GM19099 (cell line): ENCODE data around the gene HOXD11.

Experiments used
- POLR2A ChIP-seq: IDR thresholded peaks from 3 replicates; pipeline ENCODE4 v1.6.1; 2011; ENCODE audit warnings: low read depth; ENCODE audit not compliant: insufficient read length; ENCODE audit errors: extremely low read depth

Gene HOXD11

DNA sequence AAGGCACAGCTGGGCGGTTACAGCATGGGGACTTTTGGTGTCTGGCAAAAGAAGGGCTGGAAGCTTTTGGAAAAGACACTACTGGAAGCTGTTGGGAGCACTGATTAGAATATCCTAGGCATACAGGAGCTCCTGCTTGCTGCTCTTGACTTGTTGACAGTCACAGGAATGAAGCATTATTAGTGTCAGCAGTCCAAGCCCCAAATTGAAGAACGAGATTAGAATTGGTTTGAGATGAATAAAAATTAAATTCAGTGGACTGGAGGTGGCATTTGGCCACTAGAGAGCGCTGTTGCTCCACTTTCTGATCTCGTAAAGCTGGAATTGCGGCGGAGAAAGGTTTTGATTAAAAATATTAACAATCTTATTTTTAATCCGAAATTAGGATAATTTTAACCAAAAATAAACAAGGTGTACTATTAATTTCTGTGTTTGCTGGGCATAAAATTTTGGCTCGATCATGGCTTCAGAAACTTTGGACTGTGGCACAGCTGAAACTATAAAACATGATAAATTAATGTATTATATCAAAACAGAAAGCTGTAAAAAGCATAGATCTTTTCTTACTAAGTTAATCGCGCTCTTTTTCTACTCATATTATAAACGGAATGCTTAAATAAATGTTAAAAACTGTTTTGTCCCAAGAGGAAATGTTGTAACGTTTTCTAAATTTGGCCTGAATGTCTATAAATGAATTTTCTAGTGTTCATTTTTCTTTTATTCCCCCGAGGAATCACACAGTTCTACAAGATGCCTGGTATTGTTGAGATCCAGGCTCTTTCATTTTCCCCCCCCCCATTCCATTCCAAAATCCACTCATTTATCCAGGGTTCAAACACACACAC is 20.1 kb downstream of the HOXD11 start:
- TF ChIP-seq POLR2A: no peak

GRCh38 chr2:176127774-176128072 is 20.6 kb downstream of the HOXD11 start:
- no peak for TF ChIP-seq POLR2A

DNA sequence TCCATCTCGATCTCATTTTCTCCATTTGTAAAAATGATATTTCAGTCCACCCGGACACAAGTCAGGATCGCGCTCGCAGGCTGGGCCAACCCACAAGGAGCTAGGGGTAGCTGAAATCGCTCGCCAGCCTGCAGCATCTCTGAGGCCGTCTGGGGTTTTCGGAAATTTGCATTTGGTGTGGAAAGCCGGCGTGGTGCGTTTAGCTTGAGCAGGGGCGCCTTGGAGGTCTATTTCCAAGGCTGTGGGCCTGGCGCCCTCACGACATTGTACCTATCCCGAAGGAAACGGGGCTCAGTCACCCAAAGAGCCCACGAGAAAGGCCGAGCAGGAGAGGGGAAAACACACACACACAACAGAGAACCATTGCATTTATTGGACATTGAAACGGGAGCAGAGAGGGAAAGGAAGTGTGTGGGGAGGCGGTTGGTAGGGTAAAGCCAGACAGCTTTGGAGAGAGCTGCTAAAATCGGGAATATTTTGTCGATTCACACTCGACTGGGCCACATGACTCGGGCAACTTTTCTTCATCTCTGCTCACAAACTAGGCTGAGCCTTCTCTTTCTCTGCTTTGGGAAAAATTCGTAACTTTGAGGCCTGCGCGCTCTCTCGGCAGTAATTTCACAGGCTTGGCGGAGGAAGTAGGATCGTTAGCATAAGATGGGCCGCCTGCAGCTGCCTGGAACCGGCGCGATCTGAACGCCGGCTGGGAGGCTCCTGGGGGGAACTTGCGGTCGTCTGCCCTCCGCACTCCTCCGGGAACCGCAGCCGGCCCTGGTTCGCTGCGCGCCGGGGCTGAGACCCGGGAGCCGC is 21.3 kb downstream of the HOXD11 start:
- TF ChIP-seq POLR2A: no peak

- no peak for TF ChIP-seq POLR2A
Observed at GRCh38 chr2:176128982-176129796, 22.1 kb downstream of the HOXD11 start, which contains the start of gene HOXD8. HOXD8 (plus strand) TSS chr2:176129705; CDS start chr2:176130367, 662 bp downstream.

DNA sequence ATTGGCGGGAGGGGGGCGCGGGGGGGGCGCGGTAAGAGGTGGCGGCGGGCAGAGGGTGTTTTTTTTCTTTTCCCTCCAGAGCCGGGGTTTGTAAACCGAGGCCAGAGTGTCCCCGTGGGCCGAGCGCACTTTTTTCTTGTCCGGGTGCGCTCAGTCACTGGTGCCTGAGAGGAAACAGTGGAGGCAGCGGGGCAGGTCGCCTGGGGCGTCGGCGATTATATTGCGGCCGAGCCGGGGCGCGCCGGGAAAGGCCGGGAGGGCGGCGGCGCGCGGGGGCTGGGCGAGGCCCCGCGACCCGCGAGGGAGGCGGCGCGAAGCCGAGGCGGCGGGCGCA is 22.7 kb downstream of the HOXD11 start:
- no peak for TF ChIP-seq POLR2A

- TF ChIP-seq POLR2A: no peak
Observed at GRCh38 chr2:176130147-176130956, 23.3 kb downstream of the HOXD11 start.

GRCh38 chr2:176130957-176131847 is 24.1 kb downstream of the HOXD11 start:
- TF ChIP-seq POLR2A: no peak

DNA sequence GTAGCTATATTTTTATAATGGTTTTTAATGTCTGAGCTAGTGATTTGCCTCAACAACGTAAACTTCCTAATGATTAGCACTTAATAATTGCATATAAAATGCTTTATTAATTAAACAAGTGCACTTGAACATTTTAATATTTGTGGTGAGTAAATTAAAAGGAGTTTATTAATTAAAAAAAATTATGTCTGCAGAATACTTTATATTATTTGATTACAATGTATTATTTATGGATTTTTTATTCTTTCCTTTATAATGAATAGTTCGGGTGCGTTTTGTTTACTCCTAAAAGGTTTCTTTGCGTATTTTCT is 24.7 kb downstream of the HOXD11 start:
- no peak for TF ChIP-seq POLR2A

DNA sequence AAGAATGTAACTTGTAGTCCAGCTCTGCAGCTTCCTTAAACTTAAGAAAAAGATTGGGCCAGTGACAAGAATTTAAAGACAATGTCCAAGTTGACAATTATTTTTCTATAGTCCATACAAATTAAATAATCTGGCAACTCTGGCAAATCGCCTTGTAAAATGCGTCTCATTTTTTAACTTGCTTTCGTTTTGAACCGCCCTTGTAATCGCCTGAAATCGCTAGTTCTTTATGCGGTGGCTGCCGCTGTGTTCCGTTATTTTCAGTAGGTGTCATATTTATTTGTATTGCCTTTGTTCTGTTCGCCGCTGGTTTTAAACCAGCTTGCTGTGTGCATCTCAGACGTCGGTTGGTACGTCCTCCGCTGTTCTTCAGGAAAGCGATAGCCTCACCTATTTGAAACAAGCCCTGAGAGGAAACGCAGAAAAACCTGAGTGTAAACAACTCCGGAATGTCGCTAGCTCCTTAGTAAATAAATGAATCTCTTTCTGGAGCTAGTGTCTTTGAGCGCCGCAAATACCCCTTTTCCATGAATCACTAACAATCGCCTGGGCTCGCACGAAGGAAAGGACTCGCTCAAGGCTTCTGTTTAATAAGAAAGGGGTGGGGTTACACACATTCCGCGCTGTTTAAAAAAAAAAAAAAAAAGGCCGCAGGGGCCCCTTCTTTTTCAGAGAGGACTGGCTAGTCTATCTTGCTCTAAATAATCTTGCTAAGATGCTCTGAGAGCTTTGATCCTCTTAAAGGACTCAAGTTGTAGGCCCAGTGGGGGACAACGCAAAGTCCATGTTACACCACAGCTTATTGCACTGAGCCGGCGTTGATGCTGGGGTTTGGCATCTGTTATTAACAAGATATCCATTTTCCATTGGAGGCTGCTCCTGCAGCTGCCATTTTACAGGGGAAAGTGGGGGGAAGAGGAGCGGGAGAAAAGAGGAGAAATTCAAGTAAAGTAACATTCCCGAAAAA is 25.4 kb downstream of the HOXD11 start:
- no peak for TF ChIP-seq POLR2A

- TF ChIP-seq POLR2A: no peak
Observed at GRCh38 chr2:176133389-176133788, 26.3 kb downstream of the HOXD11 start.

- no peak for TF ChIP-seq POLR2A
Observed at GRCh38 chr2:176134035-176134434, 27.0 kb downstream of the HOXD11 start.

- no peak for TF ChIP-seq POLR2A
Observed at GRCh38 chr2:176135035-176135440, 28.0 kb downstream of the HOXD11 start.
